ENCODE data around the gene SELPLG. TPM values are rescaled to one million over a fixed set of nuclear protein-coding genes. Genes with fewer than 3 reads are reported as not detected.
"Not testable (repeated sequence)": the region's sequence is repeated elsewhere in the genome, so short reads cannot be mapped to it uniquely, and the experiment has no call there.

SELPLG gene
- total RNA-seq, 4 donors from 2014 or later = 7.2 to 15.7 (median 10.0) TPM

- intact Hi-C loops (cut with DNase I) = no loop called here
- no peak for TF ChIP-seq EP300 (IDR thresholded peaks at IDR 0.05)
- TF ChIP-seq CTCF (IDR thresholded peaks at IDR 0.05) = no peak
- TF ChIP-seq POLR2A (IDR thresholded peaks at IDR 0.05; ENCODE audit: low read depth) = no peak
- TF ChIP-seq POLR2AphosphoS5 (IDR thresholded peaks at IDR 0.05) = no peak
- Histone ChIP-seq H3K36me3 (no peaks in the 10 kb centered on the region), H3K27ac (replicated peaks in 1 of 4) (no peak overlapping the region), H3K27me3 (peaks cover 0 to 23% (median 0%) of the 10 kb centered on the region in 4 donors), H3K4me1 (peaks cover 0 to 4% (median 2%) of the 10 kb centered on the region in 4 donors), H3K9me3 (no peaks in the 10 kb centered on the region), H3K4me3 (no peak overlapping the region)
- no peak for DNase-seq (ENCODE audit: extremely low spot score)
- 95% methylated on average over 16 of the region's 25 CpGs for WGBS
Measured at GRCh38 chr12:108592033-108592909, 41.4 kb downstream of the SELPLG start.

- 86% methylated on average over 15 of the region's 22 CpGs for WGBS
- Histone ChIP-seq H3K4me3 (no peak overlapping the region), H3K4me1 (peaks cover 0 to 3% (median 0%) of the 10 kb centered on the region in 4 donors), H3K27me3 (peaks cover 0 to 17% (median 0%) of the 10 kb centered on the region in 4 donors), H3K36me3 (no peaks in the 10 kb centered on the region), H3K27ac (replicated peaks in 1 of 4) (no peak overlapping the region), H3K9me3 (no peaks in the 10 kb centered on the region)
- no peak for DNase-seq (ENCODE audit: extremely low spot score)
- intact Hi-C loops (cut with DNase I) = no loop called here
- TF ChIP-seq POLR2A (IDR thresholded peaks at IDR 0.05; ENCODE audit: low read depth) = no peak
- TF ChIP-seq POLR2AphosphoS5 (IDR thresholded peaks at IDR 0.05) = no peak
- TF ChIP-seq CTCF (IDR thresholded peaks at IDR 0.05) = no peak
- TF ChIP-seq EP300 (IDR thresholded peaks at IDR 0.05) = no peak
Measured at GRCh38 chr12:108591267-108591980, 42.3 kb downstream of the SELPLG start.

- H3K27me3 ChIP-seq = peaks cover 0 to 17% (median 0%) of the 10 kb centered on the region in 4 donors
- H3K9me3 ChIP-seq; H3K4me1 ChIP-seq; H3K36me3 ChIP-seq; DNase-seq (ENCODE audit: extremely low spot score); H3K27ac ChIP-seq (replicated peaks in 1 of 4); H3K4me3 ChIP-seq; intact Hi-C loops (cut with DNase I): not testable (repeated sequence)
- WGBS = 93% methylated on average over 9 of the region's 9 CpGs
Measured at GRCh38 chr12:108590463-108590862, 43.2 kb downstream of the SELPLG start.

- 66% methylated on average over 5 of the region's 7 CpGs for WGBS
- DNase-seq (ENCODE audit: extremely low spot score) = no peak
- intact Hi-C loops (cut with DNase I) = no loop called here
- no peak for TF ChIP-seq POLR2A (IDR thresholded peaks at IDR 0.05; ENCODE audit: low read depth)
- no peak for TF ChIP-seq POLR2AphosphoS5 (IDR thresholded peaks at IDR 0.05)
- TF ChIP-seq EP300 (IDR thresholded peaks at IDR 0.05) = no peak
- no peak overlapping the region for H3K27ac ChIP-seq (replicated peaks in 1 of 4)
- H3K4me3 ChIP-seq = no peak overlapping the region
- no peaks in the 10 kb centered on the region for H3K9me3 ChIP-seq
- peaks cover 0 to 17% (median 0%) of the 10 kb centered on the region in 4 donors for H3K27me3 ChIP-seq
- no peaks in the 10 kb centered on the region for H3K36me3 ChIP-seq
- H3K4me1 ChIP-seq = peaks cover 0 to 3% (median 0%) of the 10 kb centered on the region in 4 donors
Measured at GRCh38 chr12:108589840-108590229, 43.9 kb downstream of the SELPLG start.

- no peak for DNase-seq (ENCODE audit: extremely low spot score)
- Histone ChIP-seq H3K4me3 (no peak overlapping the region), H3K27ac (replicated peaks in 1 of 4) (no peak overlapping the region), H3K27me3 (peaks cover 0 to 17% (median 0%) of the 10 kb centered on the region in 4 donors), H3K4me1 (peaks cover 0 to 3% (median 0%) of the 10 kb centered on the region in 4 donors), H3K36me3 (no peaks in the 10 kb centered on the region), H3K9me3 (no peaks in the 10 kb centered on the region)
- TF ChIP-seq POLR2A (IDR thresholded peaks at IDR 0.05; ENCODE audit: low read depth) = no peak
- no peak for TF ChIP-seq EP300 (IDR thresholded peaks at IDR 0.05)
- no peak for TF ChIP-seq POLR2AphosphoS5 (IDR thresholded peaks at IDR 0.05)
- TF ChIP-seq CTCF (IDR thresholded peaks at IDR 0.05) = no peak
- intact Hi-C loops (cut with DNase I) = no loop called here
- 57% methylated on average over 8 of the region's 15 CpGs for WGBS
Measured at GRCh38 chr12:108589028-108589839, 44.5 kb downstream of the SELPLG start.
